Uterus (tissue), 2 donors: ENCODE results near the gene DIP2A.

Source experiments
- POLR2A ChIP-seq, 2 donors: fragments of 450-650 bp; IDR thresholded peaks; one replicate each; pipeline ENCODE4 v1.6.1; 2016; ENCODE audit warnings: antibody characterized with exemption in 2 of 2, mild to moderate bottlenecking in 1 of 2, moderate library complexity in 1 of 2
- TF ChIP-seq, protein P1 (sequence below), 4 experiments: fragments of 200-600 bp in 2 of 4; fragments of 450-650 bp in 2 of 4; sonication (generic) in 2 of 4; IDR thresholded peaks; one replicate each; pipeline ENCODE4 v1.5.1; 2016 to 2019; ENCODE audit warnings: antibody characterized with exemption in 4 of 4, mild to moderate bottlenecking in 2 of 4, moderate library complexity in 1 of 4

DNA sequence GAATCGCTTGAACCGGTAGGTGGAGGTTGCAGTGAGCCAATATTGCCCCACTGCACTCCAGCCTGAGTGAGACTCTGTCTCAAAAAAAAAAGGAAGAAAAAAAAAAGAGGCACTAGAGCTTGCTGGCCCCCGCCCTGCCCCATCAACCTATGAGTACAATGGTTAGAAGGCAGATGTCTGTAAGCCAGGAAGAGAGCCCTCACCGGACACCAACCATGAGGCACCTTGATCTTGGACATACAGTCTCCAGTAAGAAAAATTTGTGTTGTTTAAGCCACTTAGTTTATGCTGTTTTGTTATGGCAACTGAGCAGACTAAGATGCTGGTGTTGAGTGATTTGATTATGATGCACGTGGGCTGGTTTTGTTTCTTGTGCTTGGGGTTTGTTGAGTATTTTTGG, 34.2 kb downstream of the DIP2A start:
- TF ChIP-seq, protein P1, sequence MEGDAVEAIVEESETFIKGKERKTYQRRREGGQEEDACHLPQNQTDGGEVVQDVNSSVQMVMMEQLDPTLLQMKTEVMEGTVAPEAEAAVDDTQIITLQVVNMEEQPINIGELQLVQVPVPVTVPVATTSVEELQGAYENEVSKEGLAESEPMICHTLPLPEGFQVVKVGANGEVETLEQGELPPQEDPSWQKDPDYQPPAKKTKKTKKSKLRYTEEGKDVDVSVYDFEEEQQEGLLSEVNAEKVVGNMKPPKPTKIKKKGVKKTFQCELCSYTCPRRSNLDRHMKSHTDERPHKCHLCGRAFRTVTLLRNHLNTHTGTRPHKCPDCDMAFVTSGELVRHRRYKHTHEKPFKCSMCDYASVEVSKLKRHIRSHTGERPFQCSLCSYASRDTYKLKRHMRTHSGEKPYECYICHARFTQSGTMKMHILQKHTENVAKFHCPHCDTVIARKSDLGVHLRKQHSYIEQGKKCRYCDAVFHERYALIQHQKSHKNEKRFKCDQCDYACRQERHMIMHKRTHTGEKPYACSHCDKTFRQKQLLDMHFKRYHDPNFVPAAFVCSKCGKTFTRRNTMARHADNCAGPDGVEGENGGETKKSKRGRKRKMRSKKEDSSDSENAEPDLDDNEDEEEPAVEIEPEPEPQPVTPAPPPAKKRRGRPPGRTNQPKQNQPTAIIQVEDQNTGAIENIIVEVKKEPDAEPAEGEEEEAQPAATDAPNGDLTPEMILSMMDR (IDR thresholded peaks at IDR 0.05): no peak
- no peak for TF ChIP-seq POLR2A (IDR thresholded peaks at IDR 0.05)
